Measurements from ENCODE around the gene RPL27. TPM values are rescaled to one million over a fixed set of nuclear protein-coding genes. Genes with fewer than 3 reads are reported as not detected.

RPL27 gene
- polyA plus RNA-seq, 1 donor (not counting 4 experiments of a cell fraction or from before 2014, with no cell fraction given) = 7,614 TPM

GRCh38 chr17:43011728-43012472, 13.7 kb downstream of the RPL27 start:
- Histone ChIP-seq H3K9ac (ENCODE audit: control insufficient read depth, extremely low read depth, insufficient read depth, low read length) (no peak overlapping the region), H3K9me3 (ENCODE audit: control insufficient read depth, low read depth, low read length) (no peaks in the 10 kb centered on the region), H3K4me2 (ENCODE audit: control insufficient read depth, extremely low read depth, insufficient read depth, low read depth, low read length) (no peak overlapping the region), H3K4me1 (ENCODE audit: control insufficient read depth, extremely low read depth, insufficient read depth, low read length) (no peaks in the 10 kb centered on the region), H3K27ac (ENCODE audit: control insufficient read depth, insufficient read depth, low read length) (no peak overlapping the region), H3K27me3 (ENCODE audit: control insufficient read depth, extremely low read depth, insufficient read depth, low read length) (no peaks in the 10 kb centered on the region), H2AFZ (ENCODE audit: control insufficient read depth, low read length) (no peak overlapping the region), H3K4me3 (ENCODE audit: control insufficient read depth in 2 of 3, extremely low read depth in 1 of 3, insufficient read depth in 2 of 3, low read depth in 1 of 3, low read length in 3 of 3) (no peak overlapping the region), H4K20me1 (ENCODE audit: control insufficient read depth, extremely low read depth, insufficient read depth, low read length) (no peaks in the 10 kb centered on the region), H3K79me2 (ENCODE audit: control insufficient read depth, insufficient read depth, low read length) (no peaks in the 10 kb centered on the region), H3K36me3 (ENCODE audit: control insufficient read depth in 2 of 2, extremely low read depth in 1 of 2, insufficient read depth in 2 of 2, low read length in 2 of 2) (peaks cover 10 to 19% of the 10 kb centered on the region in 2 experiments), H3K9me1 (ENCODE audit: control insufficient read depth, extremely low read depth, insufficient read depth, low read length) (no peaks in the 10 kb centered on the region)
- no peak for TF ChIP-seq CTCF (optimal IDR thresholded peaks at IDR 0.05 in 1 of 3, IDR thresholded peaks at IDR 0.05 in 1 of 3, conservative IDR thresholded peaks at IDR 0.05 in 1 of 3; ENCODE audit: extremely low read depth in 1 of 3, insufficient read depth in 2 of 3, low read length in 3 of 3)
- no peak for TF ChIP-seq EZH2 (IDR thresholded peaks at IDR 0.05; ENCODE audit: low read length)
- no peak for FAIRE-seq
- dilution Hi-C loops (cut with MboI; ENCODE audit: extremely low pct_ligation_motif_present, low sequenced_read_pairs) = no loop called here
- DNase-seq (ENCODE audit: low read depth, low spot score) = no peak

GRCh38 chr17:43013296-43013695, 15.1 kb downstream of the RPL27 start:
- H3K9me3 ChIP-seq (ENCODE audit: control insufficient read depth, low read depth, low read length) = no peaks in the 10 kb centered on the region
- dilution Hi-C loops (cut with MboI; ENCODE audit: extremely low pct_ligation_motif_present, low sequenced_read_pairs) = no loop called here
- H3K4me3 ChIP-seq (ENCODE audit: control insufficient read depth in 2 of 3, extremely low read depth in 1 of 3, insufficient read depth in 2 of 3, low read depth in 1 of 3, low read length in 3 of 3) = no peak overlapping the region
- no peak overlapping the region for H3K27ac ChIP-seq (ENCODE audit: control insufficient read depth, insufficient read depth, low read length)
- H3K79me2 ChIP-seq (ENCODE audit: control insufficient read depth, insufficient read depth, low read length) = peaks cover 4% of the 10 kb centered on the region
- no peak for TF ChIP-seq EZH2 (IDR thresholded peaks at IDR 0.05; ENCODE audit: low read length)
- no peak for TF ChIP-seq CTCF (optimal IDR thresholded peaks at IDR 0.05 in 1 of 3, IDR thresholded peaks at IDR 0.05 in 1 of 3, conservative IDR thresholded peaks at IDR 0.05 in 1 of 3; ENCODE audit: extremely low read depth in 1 of 3, insufficient read depth in 2 of 3, low read length in 3 of 3)
- no peaks in the 10 kb centered on the region for H4K20me1 ChIP-seq (ENCODE audit: control insufficient read depth, extremely low read depth, insufficient read depth, low read length)
- H3K4me1 ChIP-seq (ENCODE audit: control insufficient read depth, extremely low read depth, insufficient read depth, low read length) = no peaks in the 10 kb centered on the region
- H2AFZ ChIP-seq (ENCODE audit: control insufficient read depth, low read length) = no peak overlapping the region
- H3K36me3 ChIP-seq (ENCODE audit: control insufficient read depth in 2 of 2, extremely low read depth in 1 of 2, insufficient read depth in 2 of 2, low read length in 2 of 2) = peaks cover 18 to 27% of the 10 kb centered on the region in 2 experiments
- no peaks in the 10 kb centered on the region for H3K9me1 ChIP-seq (ENCODE audit: control insufficient read depth, extremely low read depth, insufficient read depth, low read length)
- no peak for FAIRE-seq
- DNase-seq (ENCODE audit: low read depth, low spot score) = no peak
- H3K4me2 ChIP-seq (ENCODE audit: control insufficient read depth, extremely low read depth, insufficient read depth, low read depth, low read length) = no peak overlapping the region
- no peak overlapping the region for H3K9ac ChIP-seq (ENCODE audit: control insufficient read depth, extremely low read depth, insufficient read depth, low read length)
- H3K27me3 ChIP-seq (ENCODE audit: control insufficient read depth, extremely low read depth, insufficient read depth, low read length) = no peaks in the 10 kb centered on the region
